HG03432 (cell line): Measurements from ENCODE around the gene LIF.
"Not testable (repeated sequence)": the region's sequence is repeated elsewhere in the genome, so short reads cannot be mapped to it uniquely, and the experiment has no call there.

Experiments used
- ATAC-seq: cut with Tn5 transposase; IDR thresholded peaks from one replicate; pipeline ENCODE4 v1.9.1; 2021; ENCODE audit warnings: mild to moderate bottlenecking, moderate library complexity; ENCODE audit not compliant: unreplicated experiment

The LIF gene

DNA sequence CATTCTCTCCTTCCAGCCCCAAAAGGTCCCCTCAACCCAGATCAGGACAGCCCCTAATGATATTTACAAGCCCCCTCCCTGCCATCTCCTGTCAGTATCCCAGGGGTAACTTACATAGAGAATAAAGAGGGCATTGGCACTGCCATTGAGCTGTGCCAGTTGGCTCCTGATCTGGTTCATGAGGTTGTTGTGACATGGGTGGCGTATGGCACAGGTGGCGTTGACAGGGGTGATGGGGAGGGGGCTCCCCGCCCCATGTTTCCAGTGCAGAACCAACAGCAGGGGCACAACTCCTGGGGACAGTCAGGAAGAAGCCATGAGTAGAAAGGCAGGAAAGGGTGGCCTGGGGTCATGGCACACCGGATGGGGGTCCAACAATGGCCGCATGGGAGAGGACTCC, 1.9 kb downstream of the LIF start:
- ATAC-seq: no peak

DNA sequence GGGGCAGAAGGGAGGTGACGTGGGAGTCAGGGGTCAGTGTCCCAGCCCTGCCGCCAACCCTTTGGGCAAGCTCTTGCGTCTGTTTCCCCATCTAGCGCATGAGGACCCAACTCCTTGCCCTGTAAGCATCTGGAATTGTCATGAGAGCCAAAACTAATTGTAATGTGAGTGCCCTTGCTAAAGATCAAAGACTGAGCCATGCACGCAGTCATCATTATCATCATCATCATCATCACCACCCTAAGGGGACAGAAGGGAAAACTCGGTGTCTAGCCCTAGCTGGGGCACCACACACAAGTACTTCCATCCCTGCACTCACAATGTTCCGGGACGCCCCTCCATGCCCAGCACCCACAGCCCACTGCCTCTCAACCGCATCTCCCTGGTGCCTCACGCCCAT, 2.5 kb downstream of the LIF start:
- ATAC-seq: no peak

DNA sequence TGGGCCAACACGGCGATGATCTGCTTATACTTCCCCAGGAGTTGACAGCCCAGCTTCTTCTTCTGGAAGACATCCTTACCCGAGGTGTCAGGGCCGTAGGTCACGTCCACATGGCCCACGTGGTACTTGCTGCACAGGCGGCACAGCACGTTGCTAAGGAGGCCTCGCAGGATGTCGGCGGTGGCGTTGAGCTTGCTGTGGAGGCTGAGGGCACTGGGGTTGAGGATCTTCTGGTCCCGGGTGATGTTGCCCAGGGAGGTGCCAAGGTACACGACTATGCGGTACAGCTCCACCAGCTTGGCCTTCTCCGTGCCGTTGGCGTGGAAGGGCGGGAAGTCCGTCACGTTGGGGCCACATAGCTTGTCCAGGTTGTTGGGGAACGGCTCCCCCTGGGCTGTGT, 2.9 kb downstream of the LIF start:
- ATAC-seq: no peak

DNA sequence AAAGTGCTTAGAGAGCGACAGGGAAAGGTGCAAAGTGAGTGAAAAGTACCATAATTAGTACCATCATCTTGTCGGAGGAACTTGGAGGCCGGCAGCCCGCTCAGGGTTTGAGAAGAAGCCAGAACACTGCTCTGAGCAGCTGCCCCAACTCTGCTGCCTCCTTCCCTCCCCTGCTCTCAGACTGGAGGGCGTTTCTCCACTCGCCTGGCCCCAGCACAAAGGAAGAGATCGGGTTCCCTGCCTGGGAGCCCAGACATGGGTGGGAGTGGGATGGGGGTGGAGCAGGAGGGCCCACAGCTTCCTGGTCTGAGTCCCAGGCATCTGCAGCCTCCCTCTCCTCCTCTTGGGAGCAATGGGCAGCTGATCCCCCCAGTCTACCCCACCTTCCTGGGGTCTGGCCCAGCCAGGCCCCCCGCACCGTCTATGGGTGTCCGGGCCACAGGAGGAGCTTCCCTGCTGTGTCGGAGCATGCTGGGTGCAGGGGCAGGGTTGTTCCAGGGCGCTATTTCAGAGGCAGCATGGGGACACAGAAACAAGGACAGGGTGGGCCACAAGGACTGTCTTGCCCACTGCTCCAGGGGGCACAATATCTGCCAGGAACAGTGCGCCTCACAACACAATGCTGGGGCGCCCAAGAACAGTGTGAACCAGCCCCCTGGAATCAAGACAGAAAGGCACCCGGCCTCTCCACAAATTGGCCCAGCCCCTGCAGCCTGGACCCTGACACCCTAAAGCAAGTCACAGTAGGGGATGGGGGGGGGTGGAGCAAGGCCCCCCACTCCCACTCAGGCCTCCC, 4.8 kb downstream of the LIF start:
- no peak for ATAC-seq

DNA sequence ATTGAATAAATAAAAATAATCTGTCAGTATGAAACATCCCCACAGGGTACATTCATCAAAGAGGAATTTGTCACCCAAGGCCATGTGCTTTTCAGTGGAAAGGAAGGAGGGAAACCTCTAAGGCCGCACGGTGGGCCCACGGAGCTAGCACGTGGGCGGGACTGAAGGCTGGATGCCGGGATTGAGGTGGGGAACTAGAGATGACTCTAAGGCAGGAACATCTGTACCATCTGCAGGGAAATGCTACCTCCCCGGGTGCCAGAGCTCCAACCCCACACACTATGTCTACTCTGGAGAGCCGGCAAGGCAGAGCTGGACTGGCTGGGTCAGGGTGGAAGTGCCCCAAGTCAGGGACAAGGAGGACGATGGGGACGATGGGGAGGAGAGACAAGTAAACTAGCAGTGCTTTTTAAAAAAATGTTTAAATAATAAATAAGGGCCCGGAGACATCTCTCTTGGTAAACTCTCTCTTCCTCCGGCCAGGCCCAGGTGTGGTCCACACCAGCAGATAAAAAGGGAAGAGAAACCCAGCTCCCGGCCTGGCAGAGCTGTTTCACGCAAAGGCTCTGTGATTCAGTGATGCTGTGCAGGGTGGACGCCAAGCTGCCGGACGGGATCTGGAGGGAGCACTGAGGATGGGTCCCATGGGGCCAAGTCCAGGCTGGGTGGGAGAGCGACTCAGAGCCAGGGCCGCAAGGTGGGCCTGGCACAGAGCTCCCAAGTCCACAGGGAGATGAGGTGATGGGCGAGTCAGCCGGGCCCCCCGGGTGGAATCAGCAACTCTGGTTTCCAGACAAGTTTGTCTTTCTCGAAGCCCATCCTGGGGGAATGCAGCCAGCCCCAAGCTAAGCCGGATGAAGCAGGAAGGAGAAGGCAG, 5.8 kb downstream of the LIF start:
- no peak for ATAC-seq

DNA sequence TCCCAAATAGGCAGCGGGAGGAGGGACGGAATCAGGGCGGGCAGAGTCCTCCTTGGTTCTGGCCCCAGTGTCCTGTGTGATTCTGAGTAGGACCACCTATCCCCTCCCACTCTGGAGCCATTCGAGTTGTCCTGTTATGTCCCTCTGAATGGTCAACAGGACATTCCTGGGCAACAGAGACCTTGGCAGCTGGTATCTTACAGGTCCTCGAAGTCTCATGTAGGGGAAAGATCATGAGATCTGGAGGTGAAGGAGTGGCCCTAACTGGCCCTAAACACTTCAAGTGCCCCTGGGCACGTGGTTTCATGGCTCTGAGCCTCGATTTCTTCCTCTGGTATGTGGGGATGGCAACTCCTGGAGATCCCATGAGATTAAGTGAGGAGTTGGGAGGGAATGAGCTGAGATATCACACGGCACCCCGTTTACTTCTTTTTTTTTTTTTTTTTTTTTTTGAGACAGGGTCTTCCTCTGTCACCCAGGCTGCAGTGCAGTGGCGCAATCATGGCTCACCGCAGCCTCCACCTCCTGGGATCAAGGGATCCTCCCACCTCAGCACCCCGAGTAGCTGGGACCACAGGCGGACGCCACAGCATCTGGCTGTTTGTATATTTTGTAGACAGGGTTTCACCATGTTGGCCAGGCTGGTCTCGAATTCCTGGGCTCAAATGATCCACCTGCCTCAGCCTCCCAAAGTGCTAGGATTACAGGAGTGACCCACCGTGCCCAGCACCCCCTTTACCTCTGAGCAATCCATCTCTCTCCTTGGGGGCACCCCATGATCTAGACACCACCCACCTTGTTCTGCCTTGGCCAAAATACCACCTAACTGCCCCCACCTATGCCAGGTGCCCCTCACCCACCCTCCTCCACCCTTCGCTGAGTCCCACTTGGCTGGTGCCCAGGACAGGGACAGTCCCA, 6.8 kb downstream of the LIF start:
- no peak for ATAC-seq

DNA sequence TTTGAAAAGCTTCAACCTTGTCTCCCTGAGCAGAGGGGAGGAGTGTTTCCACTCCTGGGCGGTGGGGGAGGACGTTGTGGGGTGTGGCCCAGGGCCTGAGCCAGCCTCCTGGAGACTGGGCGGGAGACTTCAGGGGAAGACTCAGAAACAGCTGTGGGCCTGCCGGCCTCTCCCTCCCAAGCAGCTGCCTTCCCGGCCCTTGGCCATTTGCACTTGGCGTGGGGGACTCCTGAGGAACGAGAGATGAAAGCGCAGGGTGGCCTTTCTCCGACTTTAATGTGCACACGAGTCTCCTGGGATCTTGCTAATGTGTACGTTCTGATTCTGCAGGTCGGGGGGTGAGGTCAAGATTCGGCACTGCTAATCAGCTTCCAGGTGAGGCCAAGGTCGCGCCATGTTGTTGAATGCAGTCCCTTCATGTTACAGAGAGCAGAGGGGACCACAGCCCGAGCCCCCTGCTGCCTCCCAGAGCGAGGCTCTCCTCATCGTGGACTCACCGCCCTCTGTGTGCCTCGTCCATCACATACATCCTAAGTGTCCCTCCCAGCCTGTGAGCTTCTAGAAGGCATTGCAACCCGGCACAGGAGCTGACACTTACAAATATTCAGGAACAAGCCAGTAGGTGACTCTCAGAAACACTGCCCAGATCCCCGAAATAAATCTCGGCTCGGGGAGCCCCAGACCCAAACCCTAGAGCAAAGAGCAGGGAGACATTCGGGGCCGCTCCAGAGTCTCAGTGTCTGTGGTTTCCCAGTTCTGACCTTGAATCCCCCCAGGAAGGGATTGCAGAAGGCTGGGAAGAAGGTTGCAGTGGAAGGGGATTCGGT, 7.7 kb downstream of the LIF start:
- no peak for ATAC-seq

DNA sequence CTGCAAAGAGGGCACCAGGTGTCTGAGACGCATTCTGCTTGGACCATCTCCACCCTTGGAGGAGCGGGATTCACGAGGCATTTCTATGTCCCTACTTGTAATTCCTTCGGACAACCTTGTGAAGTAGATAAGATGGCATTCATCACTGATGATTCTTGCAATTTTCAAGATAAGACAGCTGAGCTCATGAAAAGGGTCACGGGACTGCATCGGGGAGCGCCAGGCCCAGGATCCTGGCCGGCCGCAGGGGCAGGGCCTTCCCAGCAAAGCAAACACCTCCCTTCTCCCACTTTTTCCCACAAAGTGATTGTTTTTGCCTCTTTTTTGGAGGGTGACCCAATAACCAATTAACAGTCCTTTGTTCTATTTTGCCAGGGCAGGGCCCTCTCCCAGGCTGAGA, 8.4 kb downstream of the LIF start:
- ATAC-seq: no peak

DNA sequence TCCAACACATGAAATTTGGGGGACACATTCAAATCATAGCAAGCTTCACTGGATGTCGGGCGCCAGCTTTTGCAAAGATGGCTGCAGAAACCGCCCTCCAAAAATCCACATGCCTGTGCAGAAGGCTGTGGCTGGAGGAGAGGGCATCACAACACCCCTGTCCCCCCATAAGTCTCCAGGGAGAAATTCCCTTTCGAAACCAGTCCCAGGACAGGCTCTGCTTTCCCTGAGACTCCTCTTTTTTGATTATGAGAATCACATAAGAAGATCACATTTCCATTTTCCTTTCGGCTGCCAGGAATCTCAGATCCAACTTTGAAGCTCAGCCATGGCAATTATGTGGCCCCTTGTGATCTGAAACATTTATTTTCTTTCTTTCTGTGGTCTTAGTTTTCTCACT, 9.7 kb downstream of the LIF start:
- ATAC-seq: no peak

DNA sequence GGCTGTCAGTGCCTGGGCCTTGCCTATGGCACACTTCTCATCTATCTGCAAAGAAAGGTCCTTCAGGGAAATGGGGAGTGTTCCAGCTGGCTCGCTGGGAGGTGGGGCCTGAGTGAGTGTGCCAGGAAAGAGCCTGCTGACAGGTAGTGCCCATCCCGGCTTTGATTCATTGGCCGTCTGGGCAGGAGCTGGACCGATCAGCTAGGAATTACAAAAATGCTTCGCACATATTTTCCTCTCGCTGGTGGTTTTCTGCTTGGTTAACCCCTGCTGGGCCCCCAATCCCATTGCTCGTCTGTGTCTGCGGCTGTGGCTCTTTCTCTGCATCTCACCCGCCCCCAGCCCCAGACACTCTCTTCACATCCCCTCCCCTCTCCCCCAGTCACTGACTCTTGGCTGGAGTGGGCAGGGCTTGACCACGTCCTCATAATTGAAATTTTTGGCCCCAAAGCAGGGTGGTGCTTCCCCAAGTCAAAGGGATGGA, 10.8 kb downstream of the LIF start:
- ATAC-seq: no peak

DNA sequence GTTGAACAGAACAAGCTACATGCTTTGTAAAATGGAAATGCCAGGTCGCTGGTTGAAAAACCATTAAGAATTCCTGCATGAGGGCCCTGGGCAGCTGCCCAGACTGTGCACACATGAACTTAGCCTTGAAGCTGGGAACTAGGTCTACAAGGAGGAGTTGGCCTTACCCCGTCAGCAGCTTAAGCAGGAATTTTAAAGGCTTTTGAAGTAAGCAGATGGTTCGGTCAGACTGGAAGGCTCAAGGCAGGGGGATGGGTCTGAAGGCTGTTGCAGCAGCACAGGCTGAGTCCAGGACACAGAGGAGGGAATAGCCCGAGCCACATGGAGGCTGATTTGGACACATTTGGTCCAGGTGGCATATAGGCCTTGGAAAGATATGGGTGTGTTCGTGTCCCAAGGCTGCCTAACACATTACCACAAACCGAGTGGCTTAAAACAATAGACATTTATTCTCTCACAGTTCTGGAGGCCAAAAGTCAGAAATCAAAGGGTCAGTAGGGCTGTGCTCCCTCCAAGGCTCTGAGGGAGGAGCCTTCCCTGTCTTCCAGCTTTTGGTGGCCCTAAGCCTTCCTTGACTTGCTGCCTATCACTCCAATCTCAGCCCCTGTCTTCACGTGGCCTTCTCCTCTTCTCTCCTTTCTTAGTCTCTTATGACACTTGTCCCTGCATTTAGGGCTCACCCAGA, 11.6 kb downstream of the LIF start:
- no peak for ATAC-seq

DNA sequence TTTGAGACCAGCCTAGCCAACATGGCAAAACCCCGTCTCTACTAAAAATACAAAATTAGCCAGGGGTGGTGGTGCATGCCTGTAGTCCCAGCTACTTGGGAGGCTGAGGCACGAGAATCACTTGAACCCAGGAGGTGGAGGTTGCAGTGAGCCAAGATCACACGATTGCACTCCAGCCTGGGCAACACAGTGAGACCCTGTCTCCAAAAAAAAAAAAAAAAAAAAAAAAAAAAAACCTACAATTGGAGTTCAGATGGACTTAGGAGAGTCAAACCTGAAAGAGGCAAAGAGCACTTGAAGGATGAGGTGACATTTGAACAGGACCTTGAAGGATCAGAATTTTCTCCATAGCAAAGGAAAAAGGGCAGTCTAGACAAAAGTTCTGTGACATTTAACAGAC, 12.2 kb downstream of the LIF start:
- not testable (repeated sequence) for ATAC-seq

DNA sequence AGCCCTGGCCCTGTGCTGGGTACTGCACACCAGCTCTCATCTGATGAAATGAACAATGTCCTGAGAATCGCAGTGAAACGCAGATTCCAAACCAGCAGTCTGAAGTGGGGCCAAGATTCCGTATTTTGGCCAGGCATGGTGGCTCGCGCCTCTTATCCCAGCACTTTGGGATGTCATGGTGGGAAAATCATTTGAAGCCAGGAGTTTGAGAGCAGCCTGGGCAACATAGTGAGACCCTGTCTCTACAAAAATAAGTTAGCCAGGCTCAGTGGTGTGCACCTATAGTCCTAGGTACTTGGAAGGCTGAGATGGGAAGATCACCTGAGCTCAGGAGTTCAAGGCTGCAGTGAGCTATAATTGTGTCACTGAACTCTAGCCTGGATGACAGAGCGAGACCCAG, 13.0 kb downstream of the LIF start:
- ATAC-seq: no peak

DNA sequence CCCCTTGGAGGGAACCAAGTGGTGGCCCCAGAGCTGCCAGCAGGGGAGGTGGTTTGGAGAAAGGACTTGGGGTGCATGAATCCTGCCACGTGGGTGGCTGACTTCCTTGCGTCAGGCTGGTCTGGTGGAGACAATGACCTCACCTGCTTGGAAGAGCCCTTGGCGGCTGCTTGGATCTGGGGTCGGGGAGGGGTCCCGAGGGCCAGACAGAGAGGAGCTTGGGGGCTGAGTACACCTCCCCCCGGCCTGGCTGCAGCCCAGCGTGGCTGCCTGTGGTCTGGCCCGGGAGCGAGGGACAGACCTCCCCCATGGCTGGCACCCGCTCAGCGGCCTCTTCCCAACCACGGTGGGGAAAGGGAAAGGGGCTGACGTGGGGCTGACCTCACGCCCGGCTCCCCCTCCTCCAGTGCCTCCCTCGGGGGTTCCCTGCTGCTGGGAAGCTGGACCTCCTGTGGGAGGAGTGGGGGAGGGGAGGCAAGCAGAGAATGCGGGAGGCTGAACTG, 13.8 kb downstream of the LIF start:
- no peak for ATAC-seq

DNA sequence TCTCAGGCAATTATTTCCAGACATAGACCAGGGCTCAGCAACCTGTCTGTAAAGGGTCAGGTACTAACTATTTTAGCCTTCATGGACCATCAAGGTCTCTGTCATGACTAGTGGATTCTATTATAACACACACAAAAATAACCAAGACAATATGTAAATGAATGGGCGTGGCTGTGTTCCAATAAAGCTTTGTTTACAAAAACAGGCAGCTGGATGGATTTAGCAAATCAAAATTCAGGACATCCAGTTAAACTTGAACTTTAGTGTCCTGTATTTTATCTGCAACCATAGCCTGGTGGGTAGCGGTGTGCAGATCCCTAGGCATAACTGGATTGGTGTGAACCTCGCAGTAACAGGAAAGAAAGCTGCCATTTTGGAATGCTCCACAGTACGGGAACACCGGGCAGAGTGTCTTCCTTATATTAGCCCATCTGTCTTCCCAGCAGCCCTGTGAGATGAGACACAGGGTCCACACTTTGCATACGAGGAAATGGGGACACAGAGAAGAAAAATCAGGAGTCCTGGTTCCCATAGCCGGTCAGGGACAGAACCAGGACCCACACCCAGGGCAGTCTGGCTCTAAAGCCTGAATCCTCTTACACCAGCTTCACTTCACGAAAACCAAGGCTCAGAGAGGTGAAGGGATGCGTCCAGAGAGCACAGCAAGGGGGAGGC, 15.6 kb downstream of the LIF start:
- ATAC-seq: no peak

DNA sequence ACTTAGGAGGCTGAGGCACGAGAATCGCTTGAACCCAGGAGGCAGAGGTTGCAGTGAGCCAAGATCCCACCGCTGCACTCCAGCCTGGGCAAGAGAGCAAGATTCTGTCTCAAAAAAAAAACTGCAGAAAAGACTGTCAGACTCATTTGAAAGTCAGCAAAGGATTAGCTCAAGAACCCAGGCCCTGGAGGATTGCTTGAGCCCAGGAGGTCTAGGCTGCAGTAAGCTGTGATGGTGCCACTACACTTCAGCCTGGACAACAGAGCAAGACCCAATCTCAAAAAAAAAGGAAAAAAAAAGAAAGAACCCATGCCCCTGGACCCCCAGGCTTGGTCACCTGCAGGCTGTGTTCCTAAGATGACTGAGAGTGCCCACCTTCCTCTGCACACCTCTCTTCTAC, 16.2 kb downstream of the LIF start:
- ATAC-seq: no peak

DNA sequence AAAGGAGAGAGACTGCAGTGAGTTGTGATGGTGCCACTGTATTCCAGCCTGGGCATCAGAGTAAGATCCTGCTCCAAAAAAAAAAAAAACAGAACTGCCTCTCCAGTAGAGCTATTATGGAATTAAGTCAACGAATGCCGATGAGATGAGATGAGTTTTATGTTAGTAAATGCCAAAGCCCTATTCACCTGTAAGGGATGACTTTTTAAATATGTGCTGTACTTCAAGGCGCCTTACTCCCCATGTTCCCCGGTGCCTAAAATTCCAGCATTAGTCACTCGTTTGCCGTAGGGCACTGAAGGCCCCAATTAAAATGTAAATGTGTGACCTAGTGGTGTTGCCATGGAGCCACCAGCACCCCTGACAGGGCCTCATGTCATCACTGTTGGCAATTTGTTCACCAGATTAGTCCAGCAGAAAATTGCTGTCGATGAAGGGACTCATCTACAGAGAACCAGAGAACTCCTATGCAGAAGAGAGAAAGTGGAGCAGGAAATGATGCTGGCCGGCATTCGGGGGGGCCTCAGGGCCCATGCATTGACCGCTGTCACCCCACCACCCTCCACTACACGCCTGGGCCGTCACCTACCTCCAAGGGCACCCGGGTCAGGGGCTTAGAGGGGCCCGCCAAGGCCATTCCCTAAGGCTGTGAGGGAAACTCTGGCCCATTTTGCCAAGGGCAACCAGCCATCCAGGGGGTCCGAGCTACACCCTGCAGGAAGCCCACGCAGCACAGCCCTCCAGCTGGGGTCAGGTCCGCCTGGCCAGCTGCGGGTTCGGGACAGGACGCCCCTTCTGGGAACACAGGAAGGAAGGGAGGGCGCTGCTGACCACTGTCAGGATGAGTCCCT, 17.8 kb downstream of the LIF start:
- no peak for ATAC-seq
